Measurements from ENCODE around the gene CFAP74. TPM values are rescaled to one million over a fixed set of nuclear protein-coding genes. Genes with fewer than 3 reads are reported as not detected.

Gene CFAP74
- total and polyA plus RNA-seq, 2 of the 13 experiments (the other 11 are each of a cell fraction or from before 2014, with no cell fraction given) = 0.27 to 0.62 TPM

GRCh38 chr1:1943834-1944570 lies 59.6 kb downstream of the CFAP74 start (continued):
- no peak; the same call in 1 of the 2 replicates for TF ChIP-seq CHCHD3 (CRISPR knock-in tag; IDR thresholded peaks at IDR 0.05)
- TF ChIP-seq ZNF691 (CRISPR knock-in tag; IDR thresholded peaks at IDR 0.05; ENCODE audit: borderline replicate concordance, low read depth) = no peak; the same call in 1 of the 2 replicates
- TF ChIP-seq PHF21A (CRISPR knock-in tag; IDR thresholded peaks at IDR 0.05) = no peak
- no peak for TF ChIP-seq TRIM22 (IDR thresholded peaks at IDR 0.05)
- TF ChIP-seq, protein P1, sequence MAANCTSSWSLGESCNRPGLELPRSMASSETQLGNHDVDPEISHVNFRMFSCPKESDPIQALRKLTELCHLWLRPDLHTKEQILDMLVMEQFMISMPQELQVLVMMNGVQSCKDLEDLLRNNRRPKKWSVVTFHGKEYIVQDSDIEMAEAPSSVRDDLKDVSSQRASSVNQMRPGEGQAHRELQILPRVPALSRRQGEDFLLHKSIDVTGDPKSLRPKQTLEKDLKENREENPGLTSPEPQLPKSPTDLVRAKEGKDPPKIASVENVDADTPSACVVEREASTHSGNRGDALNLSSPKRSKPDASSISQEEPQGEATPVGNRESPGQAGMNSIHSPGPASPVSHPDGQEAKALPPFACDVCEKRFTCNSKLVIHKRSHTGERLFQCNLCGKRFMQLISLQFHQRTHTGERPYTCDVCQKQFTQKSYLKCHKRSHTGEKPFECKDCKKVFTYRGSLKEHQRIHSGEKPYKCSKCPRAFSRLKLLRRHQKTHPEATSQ (CRISPR knock-in tag; IDR thresholded peaks at IDR 0.05; ENCODE audit: borderline replicate concordance) = no peak
- TF ChIP-seq U2AF2 (IDR thresholded peaks at IDR 0.05; ENCODE audit: low read depth, low read length) = no peak
- no peak for TF ChIP-seq SOX13 (IDR thresholded peaks at IDR 0.05)
- TF ChIP-seq SOX13 (CRISPR knock-in tag; conservative IDR thresholded peaks at IDR 0.05 in 1 of 2, IDR thresholded peaks at IDR 0.05 in 1 of 2) = no peak; a peak in 1 of 4 replicates
- no peak for TF ChIP-seq RBAK (CRISPR knock-in tag; IDR thresholded peaks at IDR 0.05)
- 0 out of 2 replicates have a peak, but pooled peaks have one; percentile 47 for TF ChIP-seq ZFX (CRISPR knock-in tag; IDR thresholded peaks at IDR 0.05; ENCODE audit: low read depth)
- TF ChIP-seq TARDBP (CRISPR knock-in tag; IDR thresholded peaks at IDR 0.05) = peak; percentile 42; the same call in 1 of the 2 replicates
- no peak for TF ChIP-seq ZNF451 (CRISPR knock-in tag; IDR thresholded peaks at IDR 0.05)
- TF ChIP-seq SAP130 (CRISPR knock-in tag; IDR thresholded peaks at IDR 0.05; ENCODE audit: low read depth) = peak; percentile 93
- TF ChIP-seq NFIC (IDR thresholded peaks at IDR 0.05; ENCODE audit: low read length) = no peak
- TF ChIP-seq ZBTB34 (CRISPR knock-in tag; IDR thresholded peaks at IDR 0.05) = no peak
- no peak for TF ChIP-seq RORA (CRISPR knock-in tag; IDR thresholded peaks at IDR 0.05)
- no peak for TF ChIP-seq ZNF549 (CRISPR knock-in tag; IDR thresholded peaks at IDR 0.05)

Data from HepG2 (cell line).